Neural crest cell (in vitro differentiated cells): Measurements from ENCODE around the gene HSPA5. TPM values are rescaled to one million over a fixed set of nuclear protein-coding genes. Genes with fewer than 3 reads are reported as not detected.
"Not testable (repeated sequence)": the region's sequence is repeated elsewhere in the genome, so short reads cannot be mapped to it uniquely, and the experiment has no call there.

Source experiments
- DNase-seq: peaks from one replicate; pipeline ENCODE4 v3.0.0; 2021; ENCODE audit warnings: low read depth, mixed read lengths, low spot score
- H3K27ac Mint-ChIP-seq: one replicate; pipeline ENCODE4 v1.8.0; 2021; ENCODE audit warnings: mild to moderate bottlenecking, mixed read lengths; ENCODE audit not compliant: unreplicated experiment
- H3K27me3 Mint-ChIP-seq: 2 replicates; pipeline ENCODE4 v1.8.0; 2021; ENCODE audit warnings: low read depth, mild to moderate bottlenecking, mixed read lengths
- H3K36me3 Mint-ChIP-seq: 2 replicates; pipeline ENCODE4 v1.8.0; 2021; ENCODE audit warnings: low read depth, mild to moderate bottlenecking, mixed read lengths
- H3K4me1 Mint-ChIP-seq: 2 replicates; pipeline ENCODE4 v1.8.0; 2021; ENCODE audit warnings: mixed read lengths
- H3K4me3 Mint-ChIP-seq: one replicate; pipeline ENCODE4 v1.8.0; 2021; ENCODE audit warnings: mild to moderate bottlenecking, mixed read lengths
- H3K9me3 Mint-ChIP-seq: 2 replicates; pipeline ENCODE4 v1.8.0; 2021; ENCODE audit warnings: mixed read lengths
- CTCF ChIP-seq: fragments of 200-600 bp; sonication (generic); conservative IDR thresholded peaks from 2 replicates; pipeline ENCODE4 v1.5.0; 2021; ENCODE audit warnings: antibody characterized with exemption, mild to moderate bottlenecking
- total RNA-seq: library from RNA; stranded (reverse); gene quantifications from 2 replicates; pipeline ENCODE4 v1.2.1, GENCODE V29; 2021

The HSPA5 gene
- total RNA-seq, 1 donor from 2014 or later, result 182 TPM

GRCh38 chr9:125214186-125214585, 27.0 kb downstream of the HSPA5 start:
- DNase-seq, result no peak
- Mint-ChIP-seq H3K36me3 (peaks cover 10% of the 10 kb centered on the region), H3K4me3 (no peak overlapping the region), H3K27ac (no peak overlapping the region), H3K4me1 (no peaks in the 10 kb centered on the region), H3K9me3 (no peaks in the 10 kb centered on the region), H3K27me3 (no peaks in the 10 kb centered on the region)
- no peak for TF ChIP-seq CTCF

- H3K36me3 Mint-ChIP-seq, result peaks cover under 1% of the 10 kb centered on the region
- no peak for TF ChIP-seq CTCF
- no peaks in the 10 kb centered on the region for H3K9me3 Mint-ChIP-seq
- no peaks in the 10 kb centered on the region for H3K27me3 Mint-ChIP-seq
- peaks cover 18% of the 10 kb centered on the region for H3K4me1 Mint-ChIP-seq
- H3K27ac Mint-ChIP-seq, result no peak overlapping the region
- peak overlapping the region; percentile 56 for H3K4me3 Mint-ChIP-seq
- no peak for DNase-seq
Observed at GRCh38 chr9:125204477-125204876, 36.7 kb downstream of the HSPA5 start.

- Mint-ChIP-seq H3K9me3 (no peaks in the 10 kb centered on the region), H3K36me3 (no peaks in the 10 kb centered on the region), H3K27me3 (no peaks in the 10 kb centered on the region), H3K27ac (no peak overlapping the region), H3K4me3 (peak overlapping the region; percentile 41), H3K4me1 (peaks cover 18% of the 10 kb centered on the region)
- no peak for TF ChIP-seq CTCF
- no peak for DNase-seq
Observed at GRCh38 chr9:125202846-125203618, 38.1 kb downstream of the HSPA5 start.

GRCh38 chr9:125200216-125201047, 40.7 kb downstream of the HSPA5 start, which contains the start of gene RABEPK:
Gene RABEPK (plus strand): TSS chr9:125200542. CDS start chr9:125203014, 2,472 bp downstream.
- H3K4me3 Mint-ChIP-seq, result peak within 1 kb of the TSS; percentile 94
- peak; percentile 92 for DNase-seq
- H3K27ac Mint-ChIP-seq, result peak within 1 kb of the TSS; percentile 87
- peaks cover 18% of the 10 kb centered on the region for H3K4me1 Mint-ChIP-seq
- H3K27me3 Mint-ChIP-seq, result peaks cover 3% of the 10 kb centered on the region
- no peaks in the 10 kb centered on the region for H3K9me3 Mint-ChIP-seq
- no peaks in the 10 kb centered on the region for H3K36me3 Mint-ChIP-seq
- no peak for TF ChIP-seq CTCF

- not testable (repeated sequence) for H3K36me3 Mint-ChIP-seq, H3K4me1 Mint-ChIP-seq, DNase-seq, H3K9me3 Mint-ChIP-seq, H3K27ac Mint-ChIP-seq, H3K4me3 Mint-ChIP-seq, H3K27me3 Mint-ChIP-seq
Observed at GRCh38 chr9:125195591-125195990, 45.6 kb downstream of the HSPA5 start.

- H3K36me3 Mint-ChIP-seq, H3K27ac Mint-ChIP-seq, H3K27me3 Mint-ChIP-seq, H3K9me3 Mint-ChIP-seq, DNase-seq: not testable (repeated sequence)
- Mint-ChIP-seq H3K4me3 (peak overlapping the region; percentile 34), H3K4me1 (peaks cover 10% of the 10 kb centered on the region)
Observed at GRCh38 chr9:125194466-125194865, 46.7 kb downstream of the HSPA5 start.
